ENCODE results near the gene ADAM22. TPM values are rescaled to one million over a fixed set of nuclear protein-coding genes. Genes with fewer than 3 reads are reported as not detected.

Gene ADAM22
- total and polyA plus RNA-seq, 2 experiments from 2014 or later = 1.6 to 9.8 TPM

DNA sequence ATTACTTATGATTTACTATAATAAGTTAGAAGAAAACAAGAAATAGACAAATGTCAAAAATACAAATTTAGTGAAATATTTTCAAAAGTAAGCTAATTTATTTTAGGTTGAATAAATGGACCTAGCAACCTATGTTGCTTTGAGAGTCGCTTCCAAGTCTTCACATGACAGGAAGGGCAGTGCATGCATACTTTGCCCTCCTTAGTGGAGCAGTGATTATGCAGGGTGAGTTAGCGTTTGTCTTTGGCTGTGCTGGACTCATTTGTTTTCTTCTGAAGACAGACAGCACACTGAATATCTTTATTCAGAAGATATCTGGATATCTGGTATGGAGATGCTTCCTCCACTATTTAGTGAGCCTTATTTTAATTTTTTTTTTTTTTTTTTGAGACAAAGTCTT is 183.3 kb downstream of the ADAM22 start:
- Histone ChIP-seq H2AFZ (no peak overlapping the region), H3K9me3 (ENCODE audit: low read depth) (no peaks in the 10 kb centered on the region), H3K4me2 (no peak overlapping the region), H4K20me1 (ENCODE audit: insufficient read depth, poor library complexity, severe bottlenecking) (no peaks in the 10 kb centered on the region), H3K36me3 (replicated peaks; ENCODE audit: insufficient read depth, low read depth) (no peaks in the 10 kb centered on the region), H3K9me2 (replicated peaks; ENCODE audit: insufficient read depth) (no peaks in the 10 kb centered on the region), H3K27ac (no peak overlapping the region), H3K4me1 (ENCODE audit: insufficient read depth) (peaks cover 5% of the 10 kb centered on the region), H3K4me3 (no peak overlapping the region), H3K27me3 (no peaks in the 10 kb centered on the region), H3K79me2 (no peaks in the 10 kb centered on the region)
- 73% methylated on average over 2 of the region's 2 CpGs for WGBS (ENCODE audit: low lambda C conversion rate, missing lambda C conversion rate)
- TF ChIP-seq EZH2 (IDR thresholded peaks at IDR 0.05; ENCODE audit: borderline replicate concordance) (no peak), EZH2phosphoT487 (IDR thresholded peaks at IDR 0.05; ENCODE audit: low read depth, severe bottlenecking, unreplicated experiment) (no peak), CTCF (IDR thresholded peaks at IDR 0.05; ENCODE audit: poor library complexity) (no peak)
- DNase-seq (ENCODE audit: low spot score) = no peak

GRCh38 chr7:88121335-88121734 is 187.3 kb downstream of the ADAM22 start:
- Histone ChIP-seq H2AFZ (no peak overlapping the region), H4K20me1 (ENCODE audit: insufficient read depth, poor library complexity, severe bottlenecking) (no peaks in the 10 kb centered on the region), H3K27ac (no peak overlapping the region), H3K36me3 (replicated peaks; ENCODE audit: insufficient read depth, low read depth) (no peaks in the 10 kb centered on the region), H3K4me1 (ENCODE audit: insufficient read depth) (peaks cover 5% of the 10 kb centered on the region), H3K9me3 (ENCODE audit: low read depth) (no peaks in the 10 kb centered on the region), H3K27me3 (no peaks in the 10 kb centered on the region), H3K4me2 (no peak overlapping the region), H3K4me3 (no peak overlapping the region), H3K79me2 (no peaks in the 10 kb centered on the region), H3K9me2 (replicated peaks; ENCODE audit: insufficient read depth) (no peaks in the 10 kb centered on the region)
- 95% methylated on average over 2 of the region's 2 CpGs for WGBS (ENCODE audit: low lambda C conversion rate, missing lambda C conversion rate)
- no peak for TF ChIP-seq CTCF (IDR thresholded peaks at IDR 0.05; ENCODE audit: poor library complexity)
- no peak for TF ChIP-seq EZH2phosphoT487 (IDR thresholded peaks at IDR 0.05; ENCODE audit: low read depth, severe bottlenecking, unreplicated experiment)
- no peak for TF ChIP-seq EZH2 (IDR thresholded peaks at IDR 0.05; ENCODE audit: borderline replicate concordance)
- no peak for DNase-seq (ENCODE audit: low spot score)

- no peaks in the 10 kb centered on the region for H3K9me3 ChIP-seq (ENCODE audit: low read depth)
- no peak for TF ChIP-seq EZH2 (IDR thresholded peaks at IDR 0.05; ENCODE audit: borderline replicate concordance)
- TF ChIP-seq CTCF (IDR thresholded peaks at IDR 0.05; ENCODE audit: poor library complexity) = no peak
- TF ChIP-seq EZH2phosphoT487 (IDR thresholded peaks at IDR 0.05; ENCODE audit: low read depth, severe bottlenecking, unreplicated experiment) = no peak
- H4K20me1 ChIP-seq (ENCODE audit: insufficient read depth, poor library complexity, severe bottlenecking) = no peaks in the 10 kb centered on the region
- DNase-seq (ENCODE audit: low spot score) = no peak
- H3K79me2 ChIP-seq = no peaks in the 10 kb centered on the region
- H3K27me3 ChIP-seq = no peaks in the 10 kb centered on the region
- WGBS (ENCODE audit: low lambda C conversion rate, missing lambda C conversion rate) = 58% methylated on average over 7 of the region's 7 CpGs
- H3K4me2 ChIP-seq = peak overlapping the region; percentile 48
- no peaks in the 10 kb centered on the region for H3K4me1 ChIP-seq (ENCODE audit: insufficient read depth)
- peak overlapping the region; percentile 52 for H3K27ac ChIP-seq
- H3K9me2 ChIP-seq (replicated peaks; ENCODE audit: insufficient read depth) = no peaks in the 10 kb centered on the region
- no peak overlapping the region for H3K4me3 ChIP-seq
- H3K36me3 ChIP-seq (replicated peaks; ENCODE audit: insufficient read depth, low read depth) = no peaks in the 10 kb centered on the region
- H2AFZ ChIP-seq = no peak overlapping the region
Observed at GRCh38 chr7:88127637-88128290, 193.7 kb downstream of the ADAM22 start.

Measured in hepatocyte (in vitro differentiated cells).